ENCODE results near the gene ITGAD.

Gene ITGAD

DNA sequence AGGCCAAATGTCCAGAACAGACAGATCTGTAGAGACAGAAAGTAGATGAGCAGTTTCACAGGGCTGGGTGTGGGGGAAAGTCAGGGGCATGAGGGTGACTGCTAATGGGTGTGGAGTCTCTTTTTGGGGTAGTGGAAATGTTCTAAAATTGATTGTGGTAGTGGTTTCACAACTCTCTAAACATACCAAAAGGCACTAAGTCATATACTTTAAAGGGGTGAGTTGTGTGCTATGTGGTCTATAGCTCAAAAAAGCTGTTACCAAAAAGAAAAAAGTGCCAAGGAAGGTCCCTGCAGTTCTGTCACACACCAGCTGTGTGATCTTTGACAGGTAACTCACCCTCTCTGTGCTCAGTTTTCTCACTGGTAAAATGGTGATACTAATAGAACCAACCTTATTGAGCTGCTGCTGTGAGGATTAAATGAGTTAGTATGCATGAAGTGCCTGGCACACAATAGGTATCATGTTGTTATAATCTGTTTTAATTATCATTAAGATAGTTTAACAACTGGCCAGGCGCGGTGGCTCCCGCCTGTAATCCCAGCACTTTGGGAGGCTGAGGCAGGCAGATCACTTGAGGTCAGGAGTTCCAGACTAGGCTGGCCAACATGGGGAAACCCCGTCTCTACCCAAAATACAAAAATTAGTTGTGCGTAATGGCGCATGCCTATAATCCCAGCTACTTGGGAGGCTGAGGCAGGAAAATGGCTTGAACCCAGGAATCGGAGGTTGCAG lies 27.8 kb upstream of the ITGAD start:
- DNase-seq (ENCODE audit: low read depth in 2 of 2, low spot score in 1 of 2), result no peak

DNA sequence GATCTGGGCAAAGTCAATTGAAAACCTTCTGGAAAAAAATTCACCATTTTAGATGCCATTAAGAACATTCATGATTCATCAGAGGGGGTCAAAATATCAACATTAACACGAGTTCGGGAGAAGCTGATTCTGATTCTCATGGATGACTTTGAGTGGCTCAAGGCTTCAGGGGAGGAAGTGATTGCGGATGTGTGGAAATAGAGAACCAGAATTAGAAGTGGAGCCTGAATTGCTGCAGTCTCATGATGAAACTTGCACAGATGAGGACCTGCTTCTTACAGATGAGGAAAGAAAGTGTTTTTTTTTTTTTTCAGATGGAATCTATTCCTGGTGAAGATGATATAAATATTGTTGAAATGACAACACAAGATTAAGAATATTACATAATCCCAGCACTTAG lies 25.3 kb upstream of the ITGAD start:
- DNase-seq (ENCODE audit: low read depth in 2 of 2, low spot score in 1 of 2), result no peak

DNA sequence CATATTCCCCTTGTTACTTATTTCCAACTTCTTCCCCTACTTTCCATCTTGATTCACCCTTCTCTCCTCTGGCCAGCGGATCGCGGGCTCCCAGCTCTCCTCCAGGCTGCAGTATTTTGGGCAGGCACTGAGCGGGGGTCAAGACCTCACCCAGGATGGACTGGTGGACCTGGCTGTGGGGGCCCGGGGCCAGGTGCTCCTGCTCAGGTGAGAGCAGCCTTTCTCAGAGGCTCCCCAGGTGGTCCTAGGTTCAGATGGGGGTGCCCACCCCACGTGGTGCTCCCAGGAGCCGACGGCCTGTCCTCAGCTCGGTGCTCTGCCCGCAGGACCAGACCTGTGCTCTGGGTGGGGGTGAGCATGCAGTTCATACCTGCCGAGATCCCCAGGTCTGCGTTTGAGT lies 22.1 kb upstream of the ITGAD start:
- DNase-seq (ENCODE audit: low read depth in 2 of 2, low spot score in 1 of 2), result no peak

DNA sequence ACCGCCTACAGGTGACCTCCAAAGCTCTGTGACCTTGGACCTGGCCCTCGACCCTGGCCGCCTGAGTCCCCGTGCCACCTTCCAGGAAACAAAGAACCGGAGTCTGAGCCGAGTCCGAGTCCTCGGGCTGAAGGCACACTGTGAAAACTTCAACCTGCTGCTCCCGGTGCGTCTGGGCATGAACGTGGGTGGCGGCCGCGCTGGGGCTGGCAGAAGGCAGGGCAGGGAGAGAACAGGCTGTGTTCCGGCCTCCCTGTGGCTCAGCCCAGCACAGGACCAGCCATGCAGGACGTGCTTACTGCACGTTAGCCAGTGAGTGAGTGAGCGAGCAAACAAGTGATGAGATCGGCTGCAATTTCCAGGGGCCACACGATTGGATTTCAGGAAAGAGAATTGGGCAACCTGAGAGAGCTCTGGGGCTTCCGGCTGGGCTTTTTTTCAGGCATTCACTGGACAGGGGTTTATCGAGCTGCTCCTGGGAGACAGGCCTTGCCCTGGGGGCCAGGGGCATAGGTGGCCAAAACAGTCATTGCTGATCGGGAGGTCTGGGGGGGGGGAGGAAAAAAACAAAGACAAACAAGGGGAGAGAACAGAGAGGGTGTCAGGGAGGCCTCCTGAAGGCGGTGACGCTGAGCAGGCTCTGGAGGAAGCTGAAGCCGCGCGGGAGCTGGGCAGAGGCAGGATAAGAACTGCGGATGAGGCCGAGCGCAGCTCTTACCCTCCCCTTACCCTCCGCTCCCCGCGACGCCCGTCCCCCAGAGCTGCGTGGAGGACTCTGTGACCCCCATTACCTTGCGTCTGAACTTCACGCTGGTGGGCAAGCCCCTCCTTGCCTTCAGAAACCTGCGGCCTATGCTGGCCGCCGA lies 21.3 kb upstream of the ITGAD start:
- DNase-seq (ENCODE audit: low read depth in 2 of 2, low spot score in 1 of 2), result no peak

DNA sequence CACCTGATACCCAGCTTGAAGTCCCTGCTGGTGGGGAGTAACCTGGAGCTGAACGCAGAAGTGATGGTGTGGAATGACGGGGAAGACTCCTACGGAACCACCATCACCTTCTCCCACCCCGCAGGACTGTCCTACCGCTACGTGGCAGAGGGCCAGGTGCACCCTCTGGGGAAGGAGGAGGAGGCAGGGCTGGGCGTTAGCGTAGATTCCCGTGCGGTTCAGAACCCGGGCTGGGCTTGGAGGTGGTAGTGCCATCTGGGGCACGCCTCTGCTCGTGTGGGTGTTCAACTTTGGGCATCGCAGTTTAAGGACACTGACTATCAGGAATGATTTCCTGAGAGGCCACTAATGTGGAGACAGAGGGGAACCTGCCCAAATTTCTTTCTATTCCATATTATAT lies 19.9 kb upstream of the ITGAD start:
- DNase-seq (ENCODE audit: low read depth in 2 of 2, low spot score in 1 of 2), result no peak

DNA sequence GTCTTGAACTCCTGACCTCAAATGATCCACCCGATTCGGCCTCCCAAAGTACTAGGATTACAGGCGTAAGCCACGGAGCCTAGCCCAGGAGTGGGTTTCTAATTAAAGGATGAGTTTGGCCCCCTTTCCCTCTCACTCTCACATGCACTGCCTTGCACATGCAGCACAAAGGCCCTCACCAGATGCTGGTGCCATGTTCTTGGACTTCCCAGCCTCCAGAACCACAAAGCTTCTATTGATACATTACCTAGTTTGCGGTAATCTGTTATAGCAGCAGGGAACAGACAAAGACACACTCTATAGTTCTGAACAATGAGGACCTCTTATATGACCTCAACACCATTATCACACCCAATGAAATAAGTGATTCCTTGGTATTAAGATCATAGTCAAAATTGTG lies 17.9 kb upstream of the ITGAD start:
- DNase-seq (ENCODE audit: low read depth in 2 of 2, low spot score in 1 of 2), result no peak

DNA sequence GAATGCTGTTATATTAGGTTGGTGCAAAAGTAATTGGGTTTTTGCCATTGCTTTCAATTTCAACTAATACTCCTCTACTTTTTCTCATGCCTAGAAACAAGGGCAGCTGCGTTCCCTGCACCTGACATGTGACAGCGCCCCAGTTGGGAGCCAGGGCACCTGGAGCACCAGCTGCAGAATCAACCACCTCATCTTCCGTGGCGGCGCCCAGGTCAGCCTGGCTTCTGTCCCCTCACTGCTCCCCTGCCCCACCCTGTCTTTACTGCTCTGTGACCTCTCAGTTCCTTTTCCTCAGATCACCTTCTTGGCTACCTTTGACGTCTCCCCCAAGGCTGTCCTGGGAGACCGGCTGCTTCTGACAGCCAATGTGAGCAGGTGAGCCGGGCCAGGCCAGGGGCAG lies 16.4 kb upstream of the ITGAD start:
- DNase-seq (ENCODE audit: low read depth in 2 of 2, low spot score in 1 of 2), result no peak

DNA sequence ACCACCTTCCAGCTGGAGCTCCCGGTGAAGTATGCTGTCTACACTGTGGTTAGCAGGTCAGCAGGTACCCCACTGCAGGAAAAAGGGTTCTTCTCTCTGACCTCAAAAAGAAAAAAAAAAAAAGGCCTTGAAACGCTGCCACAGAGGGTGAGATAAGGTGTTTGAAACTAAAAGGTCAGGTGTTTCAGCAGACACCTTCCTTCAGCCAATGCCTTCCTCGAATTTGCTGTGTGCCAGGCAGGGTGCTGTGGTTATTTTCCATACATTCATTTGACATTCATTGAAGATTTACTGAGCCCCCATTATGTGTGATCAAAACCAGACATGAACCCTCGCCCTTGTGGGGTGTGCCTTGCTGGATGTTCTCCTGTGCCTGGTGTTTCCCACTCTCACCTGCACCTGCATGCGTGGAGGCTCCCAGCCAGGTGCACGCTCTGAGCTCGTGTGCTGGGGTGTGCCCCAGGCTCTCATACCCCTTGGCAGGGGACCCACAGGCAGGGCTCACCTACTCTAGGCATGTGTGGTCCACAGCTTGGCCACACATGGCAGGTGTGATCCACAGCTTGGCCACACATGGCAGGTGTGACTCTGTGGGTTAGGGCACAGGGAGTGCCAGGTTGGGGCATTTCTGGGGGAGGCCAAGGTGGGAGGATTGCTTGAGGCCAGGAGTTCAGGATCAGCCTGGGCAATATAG lies 15.8 kb upstream of the ITGAD start:
- no peak for DNase-seq (ENCODE audit: low read depth in 2 of 2, low spot score in 1 of 2)

DNA sequence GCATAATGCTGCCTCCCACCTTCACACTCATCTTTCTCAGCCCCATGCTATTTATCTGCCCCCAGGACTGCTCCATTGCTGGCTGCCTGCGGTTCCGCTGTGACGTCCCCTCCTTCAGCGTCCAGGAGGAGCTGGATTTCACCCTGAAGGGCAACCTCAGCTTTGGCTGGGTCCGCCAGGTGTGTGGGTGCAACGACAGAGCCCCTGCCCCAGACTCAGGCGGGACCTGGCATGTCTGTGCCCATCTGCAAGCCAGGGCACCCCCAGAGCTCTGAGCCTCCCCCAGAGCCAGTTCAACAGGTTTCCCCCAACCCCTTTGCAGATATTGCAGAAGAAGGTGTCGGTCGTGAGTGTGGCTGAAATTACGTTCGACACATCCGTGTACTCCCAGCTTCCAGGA lies 12.9 kb upstream of the ITGAD start:
- no peak for DNase-seq (ENCODE audit: low read depth in 2 of 2, low spot score in 1 of 2)

DNA sequence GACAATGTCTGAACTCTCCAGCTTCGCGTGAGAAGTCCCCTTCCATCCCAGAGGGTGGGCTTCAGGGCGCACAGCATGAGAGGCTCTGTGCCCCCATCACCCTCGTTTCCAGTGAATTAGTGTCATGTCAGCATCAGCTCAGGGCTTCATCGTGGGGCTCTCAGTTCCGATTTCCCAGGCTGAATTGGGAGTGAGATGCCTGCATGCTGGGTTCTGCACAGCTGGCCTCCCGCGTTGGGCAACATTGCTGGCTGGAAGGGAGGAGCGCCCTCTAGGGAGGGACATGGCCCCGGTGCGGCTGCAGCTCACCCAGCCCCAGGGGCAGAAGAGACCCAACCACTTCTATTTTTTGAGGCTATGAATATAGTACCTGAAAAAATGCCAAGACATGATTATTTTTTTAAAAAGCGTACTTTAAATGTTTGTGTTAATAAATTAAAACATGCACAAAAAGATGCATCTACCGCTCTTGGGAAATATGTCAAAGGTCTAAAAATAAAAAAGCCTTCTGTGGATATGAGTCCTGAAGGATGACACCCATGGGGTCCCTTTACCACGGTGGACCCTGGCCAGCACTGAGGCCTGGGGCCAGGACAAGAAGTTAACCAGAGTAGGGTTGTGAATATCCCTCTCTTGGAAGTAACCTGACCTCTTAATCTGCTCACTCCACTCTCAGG lies 10.5 kb upstream of the ITGAD start:
- peak; percentile 31 to 45 for DNase-seq (ENCODE audit: low read depth in 2 of 2, low spot score in 1 of 2)

DNA sequence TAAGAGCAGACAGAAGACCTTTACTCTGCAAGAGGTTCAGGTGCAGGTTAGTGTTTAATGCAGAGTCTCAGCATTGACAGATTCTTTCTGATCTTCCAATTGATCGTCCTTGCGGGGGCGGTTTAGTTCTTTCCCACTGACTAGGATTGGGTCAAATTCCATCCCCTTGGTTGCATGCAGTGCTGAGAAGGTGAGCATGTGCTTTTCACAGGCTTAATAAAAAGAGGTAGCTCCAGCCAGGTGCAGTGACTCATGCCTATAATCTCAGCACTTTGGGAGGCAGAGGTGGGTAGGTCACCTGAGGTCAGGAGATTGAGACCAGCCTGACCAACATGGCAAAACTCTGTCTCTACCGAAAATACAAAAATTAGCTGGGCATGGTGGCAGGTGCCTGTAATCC lies 7.5 kb upstream of the ITGAD start:
- DNase-seq (ENCODE audit: low read depth in 2 of 2, low spot score in 1 of 2), result no peak

DNA sequence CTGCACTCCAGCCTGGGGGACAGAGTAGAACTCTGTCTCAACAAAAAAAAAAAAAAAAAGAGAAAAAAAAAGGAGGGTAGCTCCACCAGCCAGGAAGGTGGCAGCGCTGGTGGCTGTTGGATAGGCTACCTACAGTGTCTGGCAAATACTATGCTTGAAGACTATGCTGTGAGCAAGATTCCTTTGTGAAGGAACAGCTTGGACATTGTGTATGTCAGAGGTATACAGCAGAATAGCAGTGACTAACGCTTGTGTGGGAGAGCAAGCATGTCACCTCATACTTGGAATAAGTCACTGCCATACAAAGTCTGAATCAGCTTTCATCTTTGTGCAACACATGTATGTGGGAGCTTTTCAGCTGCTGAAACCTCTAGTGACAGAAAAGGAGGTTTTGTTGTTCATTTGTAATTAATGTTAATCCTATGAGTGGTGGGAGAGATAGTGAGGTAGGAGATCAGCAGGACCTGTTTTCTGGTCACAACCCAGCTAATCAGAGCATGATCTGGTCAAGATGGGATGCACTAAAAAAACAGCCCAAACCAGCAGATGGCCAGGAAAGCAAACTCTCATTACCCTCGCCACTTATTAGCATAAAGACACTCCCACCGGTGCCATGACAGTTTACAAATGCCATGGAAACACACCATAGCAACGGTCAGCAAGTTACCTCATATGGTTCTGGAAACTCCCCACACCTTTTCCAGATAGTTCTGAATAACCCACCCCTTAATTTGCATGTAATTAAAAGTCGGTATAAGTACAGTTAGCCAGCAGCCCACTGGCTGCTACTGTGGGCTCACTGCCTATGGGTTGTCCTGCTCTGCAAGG lies 6.8 kb upstream of the ITGAD start:
- no peak for DNase-seq (ENCODE audit: low read depth in 2 of 2, low spot score in 1 of 2)

DNA sequence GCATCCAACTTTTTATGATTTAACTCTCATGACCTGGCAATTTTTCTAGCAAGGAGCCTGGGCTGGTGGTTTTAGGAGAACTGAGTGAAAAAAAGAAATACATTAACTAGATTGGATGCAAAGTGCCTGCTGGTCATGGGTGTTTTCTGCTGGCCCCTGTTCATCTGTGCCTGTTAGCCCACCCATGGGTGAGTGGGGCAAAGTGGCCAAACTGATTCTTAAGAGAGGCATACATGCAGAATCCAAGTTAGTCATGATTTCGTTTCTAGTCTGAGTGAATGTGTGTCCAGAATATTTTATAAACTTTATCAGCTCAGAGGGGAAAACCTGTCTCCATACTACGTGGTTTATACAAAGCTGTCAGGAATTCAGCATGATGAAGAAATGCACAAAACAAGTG lies 4.6 kb upstream of the ITGAD start:
- no peak for DNase-seq (ENCODE audit: low read depth in 2 of 2, low spot score in 1 of 2)

DNA sequence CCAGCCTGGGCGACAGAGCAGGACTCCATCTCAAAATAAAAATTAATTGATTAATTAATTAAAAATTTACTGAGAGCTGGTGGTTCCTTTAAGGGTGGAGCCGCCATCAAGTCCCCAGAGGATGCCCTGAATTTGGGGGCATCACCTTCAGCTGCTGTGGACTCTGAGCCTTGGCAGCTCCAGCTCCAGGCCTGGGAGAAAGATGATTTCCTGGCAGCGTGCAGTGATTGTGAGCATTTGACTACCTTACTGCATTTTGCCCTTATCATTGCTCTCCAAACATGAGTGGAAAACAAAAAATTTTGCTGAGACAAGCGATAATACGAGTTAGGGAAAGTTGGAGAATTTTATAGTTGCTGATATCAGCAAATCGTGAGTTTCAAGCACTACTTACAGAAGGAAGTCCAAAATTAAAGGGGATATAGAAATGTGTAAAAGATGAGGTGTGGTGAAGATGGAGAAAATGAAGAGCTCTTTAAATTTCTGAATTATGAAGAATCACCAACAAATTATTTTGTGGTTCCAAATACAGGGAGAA lies 2.6 kb upstream of the ITGAD start:
- DNase-seq (ENCODE audit: low read depth in 2 of 2, low spot score in 1 of 2), result no peak

DNA sequence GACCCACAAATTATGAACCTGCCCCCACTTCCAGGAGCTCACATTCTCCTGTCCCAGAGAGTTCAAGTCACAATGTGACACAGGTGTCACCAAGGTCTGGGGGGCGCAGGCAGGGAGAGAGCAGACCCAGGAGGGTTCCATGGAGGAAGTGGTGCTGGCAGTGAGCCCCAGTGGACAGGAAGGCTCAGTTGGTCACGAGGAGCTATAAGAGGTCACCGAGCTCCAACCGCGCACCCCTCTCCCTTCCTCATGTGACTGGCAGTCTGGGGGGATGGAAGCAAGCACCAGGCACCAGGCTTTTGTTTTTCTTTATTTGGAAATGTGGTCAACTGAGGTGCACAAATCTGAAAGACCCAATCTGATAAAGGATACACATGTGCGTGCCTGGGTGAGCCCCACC lies 2.5 kb downstream of the ITGAD start:
- no peak for DNase-seq (ENCODE audit: low read depth in 2 of 2, low spot score in 1 of 2)

DNA sequence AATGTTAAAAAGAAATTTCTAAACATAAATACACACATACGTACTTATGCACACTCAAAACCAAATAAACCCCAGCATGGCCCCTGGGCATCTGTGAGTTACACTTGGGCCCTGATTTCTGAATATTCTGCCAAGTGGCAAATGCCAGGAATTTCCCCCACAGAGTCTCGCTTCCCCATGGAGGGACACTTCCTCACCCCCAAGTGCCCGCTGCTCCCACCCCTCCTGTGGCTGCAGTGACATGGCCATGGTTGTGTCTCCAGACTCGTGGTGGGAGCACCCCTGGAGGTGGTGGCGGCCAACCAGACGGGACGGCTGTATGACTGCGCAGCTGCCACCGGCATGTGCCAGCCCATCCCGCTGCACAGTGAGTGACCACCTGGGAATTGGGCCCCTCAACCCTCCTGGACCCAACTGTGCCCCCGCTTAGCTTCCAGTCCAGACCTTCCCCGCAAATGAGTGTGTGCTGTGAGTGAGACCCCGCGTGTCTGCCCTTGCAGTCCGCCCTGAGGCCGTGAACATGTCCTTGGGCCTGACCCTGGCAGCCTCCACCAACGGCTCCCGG lies 4.0 kb downstream of the ITGAD start:
- no peak for DNase-seq (ENCODE audit: low read depth in 2 of 2, low spot score in 1 of 2)

DNA sequence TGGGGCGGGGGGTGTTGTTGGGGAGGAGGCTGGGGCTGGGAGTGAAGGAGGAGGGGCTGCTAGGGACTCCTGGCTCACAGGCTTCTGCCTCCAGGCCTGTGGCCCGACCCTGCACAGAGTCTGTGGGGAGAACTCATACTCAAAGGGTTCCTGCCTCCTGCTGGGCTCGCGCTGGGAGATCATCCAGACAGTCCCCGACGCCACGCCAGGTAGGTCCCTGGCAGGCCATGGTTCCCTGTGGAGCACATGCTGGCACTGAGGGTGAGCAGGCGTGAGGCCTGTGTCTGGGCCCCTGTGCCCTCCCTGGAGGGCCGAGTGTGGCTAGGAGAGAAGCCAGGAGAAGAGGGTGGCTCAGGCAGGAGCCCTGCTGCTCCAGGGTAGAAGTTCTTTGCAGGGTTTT lies 4.6 kb downstream of the ITGAD start:
- DNase-seq (ENCODE audit: low read depth in 2 of 2, low spot score in 1 of 2), result no peak

DNA sequence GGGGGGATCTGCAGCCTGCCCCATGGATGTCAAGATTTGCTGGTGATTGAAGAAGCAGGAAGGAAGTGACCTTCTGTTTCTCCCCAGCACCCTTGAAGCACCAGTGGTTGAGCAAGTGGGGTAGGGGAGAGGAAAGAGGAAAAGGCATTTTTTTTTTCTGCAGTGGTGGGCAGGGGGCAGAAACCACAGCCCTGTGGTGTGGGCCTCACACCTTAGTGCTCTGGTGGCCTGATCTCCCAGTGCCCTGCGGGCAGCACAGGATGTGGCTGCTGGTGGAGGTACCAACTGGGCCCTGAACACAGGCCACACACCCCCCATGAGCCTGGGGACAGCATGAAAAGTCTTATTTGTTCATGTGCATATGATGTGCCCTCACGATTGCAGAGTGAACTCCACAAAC lies 7.1 kb downstream of the ITGAD start:
- no peak for DNase-seq (ENCODE audit: low read depth in 2 of 2, low spot score in 1 of 2)

DNA sequence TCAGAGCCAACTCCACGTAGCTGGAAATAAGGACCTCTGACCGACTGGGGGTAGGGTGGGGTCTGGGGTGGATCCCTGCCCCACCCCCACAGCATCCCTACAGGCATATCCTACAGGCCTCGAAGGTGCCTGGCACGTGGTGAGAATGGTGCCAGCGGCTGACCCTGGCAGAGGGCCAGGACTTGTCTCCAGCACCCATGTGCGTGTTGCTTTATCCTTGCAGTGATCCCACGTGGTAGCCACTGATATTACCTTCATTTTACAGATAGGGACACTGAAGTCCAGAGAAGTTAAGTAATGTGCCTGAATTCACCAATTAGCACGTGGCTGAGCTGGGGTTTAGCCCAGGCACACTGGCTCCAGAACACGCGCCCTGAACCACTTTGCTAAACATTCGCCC lies 8.3 kb downstream of the ITGAD start:
- DNase-seq (ENCODE audit: low read depth in 2 of 2, low spot score in 1 of 2), result no peak

DNA sequence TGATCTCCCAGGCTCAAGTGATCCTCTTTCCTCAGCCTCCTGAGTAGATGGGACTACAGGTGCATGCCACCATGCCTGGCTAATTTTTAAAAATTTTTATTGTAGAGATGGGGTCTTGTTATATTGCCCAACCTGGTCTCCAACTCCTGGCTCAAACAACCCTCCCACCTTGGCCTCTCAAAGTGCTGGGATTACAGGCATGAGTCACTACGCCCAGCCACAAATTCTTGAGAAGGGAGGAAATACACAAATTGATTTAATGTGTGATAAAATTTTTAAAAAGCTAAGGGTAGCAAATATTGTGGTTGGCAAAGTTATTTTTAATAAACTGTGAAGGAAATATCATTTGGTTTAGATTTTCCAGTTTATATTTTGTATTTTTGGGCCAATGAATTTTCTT lies 9.6 kb downstream of the ITGAD start:
- DNase-seq (ENCODE audit: low read depth in 2 of 2, low spot score in 1 of 2), result no peak
